Choroid plexus epithelial cell (primary cell): ENCODE results near the gene AGMO.

ENCODE experiments used
- DNase-seq: peaks from one replicate; pipeline ENCODE4 v3.0.0-alpha.2; 2010; ENCODE audit warnings: low read depth
- H3K4me3 ChIP-seq: 2 replicates; pipeline ENCODE4 v1.5.1; 2011; ENCODE audit warnings: low read depth, mild to moderate bottlenecking, control low read depth, low read length, moderate library complexity
- CTCF ChIP-seq: conservative IDR thresholded peaks from 2 replicates; pipeline ENCODE4 v1.5.1; 2011; ENCODE audit warnings: low read depth, mild to moderate bottlenecking, control low read depth, inconsistent platforms, low read length, moderate library complexity

Gene AGMO

GRCh38 chr7:15341817-15342216, 220.0 kb downstream of the AGMO start:
- peak; percentile 9 for DNase-seq
- TF ChIP-seq CTCF = no peak
- no peak overlapping the region for H3K4me3 ChIP-seq

- no peak overlapping the region for H3K4me3 ChIP-seq
- no peak for TF ChIP-seq CTCF
- no peak for DNase-seq
Observed at GRCh38 chr7:15336146-15336545, 225.7 kb downstream of the AGMO start.

GRCh38 chr7:15335390-15335789, 226.4 kb downstream of the AGMO start:
- TF ChIP-seq CTCF = no peak
- H3K4me3 ChIP-seq = no peak overlapping the region
- no peak for DNase-seq

- no peak for DNase-seq
- H3K4me3 ChIP-seq = no peak overlapping the region
- no peak for TF ChIP-seq CTCF
Observed at GRCh38 chr7:15334536-15335263, 227.1 kb downstream of the AGMO start.

GRCh38 chr7:15332956-15333355, 228.9 kb downstream of the AGMO start:
- no peak overlapping the region for H3K4me3 ChIP-seq
- TF ChIP-seq CTCF = no peak
- DNase-seq = no peak

GRCh38 chr7:15330943-15331342, 230.9 kb downstream of the AGMO start:
- H3K4me3 ChIP-seq = no peak overlapping the region
- no peak for TF ChIP-seq CTCF
- no peak for DNase-seq

GRCh38 chr7:15327001-15327400, 234.8 kb downstream of the AGMO start:
- no peak for DNase-seq
- no peak overlapping the region for H3K4me3 ChIP-seq
- TF ChIP-seq CTCF = no peak
